Immature natural killer cell (primary cell): ENCODE data around the gene PAFAH1B1. TPM values are rescaled to one million over a fixed set of nuclear protein-coding genes. Genes with fewer than 3 reads are reported as not detected.

Experiments used
- DNase-seq, 3 donors: peaks; one replicate each; pipeline ENCODE4 v3.0.0; 2022; ENCODE audit warnings: mixed read lengths in 1 of 3
- H3K27ac Mint-ChIP-seq, 6 donors: one replicate each; pipeline ENCODE4 v1.8.0; 2020; ENCODE audit warnings: mixed read lengths in 6 of 6, mild to moderate bottlenecking in 5 of 6, inconsistent platforms in 4 of 6, moderate library complexity in 3 of 6
- H3K27me3 Mint-ChIP-seq, 3 donors: one replicate each; pipeline ENCODE4 v1.8.0; 2020 to 2021; ENCODE audit warnings: low read depth in 3 of 3, mild to moderate bottlenecking in 3 of 3, mixed read lengths in 3 of 3, moderate library complexity in 3 of 3, inconsistent platforms in 1 of 3
- H3K36me3 Mint-ChIP-seq, 3 donors: one replicate each; pipeline ENCODE4 v1.8.0; 2020; ENCODE audit warnings: mixed read lengths in 3 of 3, inconsistent platforms in 2 of 3, mild to moderate bottlenecking in 2 of 3
- H3K4me1 Mint-ChIP-seq, 2 donors: one replicate each; pipeline ENCODE4 v1.8.0; 2020; ENCODE audit warnings: inconsistent platforms in 2 of 2, mild to moderate bottlenecking in 2 of 2, mixed read lengths in 2 of 2, moderate library complexity in 1 of 2
- H3K4me3 Mint-ChIP-seq, 5 donors: one replicate each; pipeline ENCODE4 v1.8.0; 2020; ENCODE audit warnings: mild to moderate bottlenecking in 5 of 5, mixed read lengths in 5 of 5, inconsistent platforms in 3 of 5, moderate library complexity in 3 of 5
- H3K9me3 Mint-ChIP-seq, 6 donors: one replicate each; pipeline ENCODE4 v1.8.0; 2020; ENCODE audit warnings: mild to moderate bottlenecking in 6 of 6, mixed read lengths in 6 of 6, inconsistent platforms in 4 of 6, moderate library complexity in 3 of 6
- polyA plus RNA-seq, 3 donors: library from polyadenylated mRNA; unstranded; fragments of 300-500 nt; fragmentation: Illumina TruSeq; gene quantifications; one replicate each; pipeline ENCODE4 v1.2.3, GENCODE V29; 2021

The PAFAH1B1 gene
- polyA plus RNA-seq, 3 donors from 2014 or later = 6.5 to 14.0 (median 8.7) TPM

GRCh38 chr17:2723997-2724783, 130.7 kb downstream of the PAFAH1B1 start:
- Mint-ChIP-seq H3K36me3 (peaks cover 0 to 4% (median 0%) of the 10 kb centered on the region in 3 donors), H3K27me3 (peaks cover 9 to 15% (median 12%) of the 10 kb centered on the region in 3 donors), H3K4me1 (peaks cover 0 to 3% of the 10 kb centered on the region in 2 donors), H3K27ac (no peak overlapping the region), H3K9me3 (no peaks in the 10 kb centered on the region), H3K4me3 (no peak overlapping the region)
- DNase-seq = no peak

GRCh38 chr17:2724784-2725164, 131.3 kb downstream of the PAFAH1B1 start:
- Mint-ChIP-seq H3K9me3 (no peaks in the 10 kb centered on the region), H3K27ac (no peak overlapping the region), H3K4me1 (peaks cover 0 to 3% of the 10 kb centered on the region in 2 donors), H3K27me3 (peaks cover 6 to 15% (median 12%) of the 10 kb centered on the region in 3 donors), H3K4me3 (no peak overlapping the region), H3K36me3 (peaks cover 0 to 4% (median 0%) of the 10 kb centered on the region in 3 donors)
- DNase-seq = no peak

DNA sequence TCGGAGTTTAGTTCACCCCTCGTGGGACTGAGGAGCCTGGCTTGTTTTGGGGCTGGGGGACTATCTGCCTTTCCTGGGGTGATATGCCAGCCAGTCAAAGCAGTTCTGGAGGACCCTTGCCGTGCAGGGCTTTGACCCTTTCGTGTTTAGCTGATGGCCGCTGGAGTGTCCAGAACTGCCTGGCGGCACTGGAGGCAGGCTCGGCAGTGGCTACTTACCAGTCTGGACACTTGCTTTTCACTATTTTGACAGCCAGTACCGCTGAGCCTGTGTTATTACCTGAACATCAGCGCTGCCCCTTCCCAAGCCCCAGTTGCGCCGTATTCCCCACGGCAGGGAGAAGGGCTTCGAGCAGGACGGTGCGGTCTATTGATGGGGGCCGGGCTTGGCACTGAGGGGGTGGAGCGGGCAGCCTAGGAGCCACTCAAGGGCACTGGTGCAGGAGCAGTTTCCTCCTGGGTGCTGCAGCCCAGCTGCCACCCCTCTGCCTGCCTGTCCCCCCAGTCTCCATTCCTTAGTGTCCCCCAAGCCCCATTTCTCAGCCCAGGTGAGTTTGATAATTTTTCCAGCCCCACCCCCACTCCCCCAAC, 137.4 kb downstream of the PAFAH1B1 start:
- no peaks in the 10 kb centered on the region for H3K4me1 Mint-ChIP-seq
- H3K27me3 Mint-ChIP-seq = peaks cover 3 to 13% (median 6%) of the 10 kb centered on the region in 3 donors
- no peak overlapping the region for H3K27ac Mint-ChIP-seq
- H3K9me3 Mint-ChIP-seq = no peaks in the 10 kb centered on the region
- no peak overlapping the region for H3K4me3 Mint-ChIP-seq
- DNase-seq = no peak
- H3K36me3 Mint-ChIP-seq = no peaks in the 10 kb centered on the region

DNA sequence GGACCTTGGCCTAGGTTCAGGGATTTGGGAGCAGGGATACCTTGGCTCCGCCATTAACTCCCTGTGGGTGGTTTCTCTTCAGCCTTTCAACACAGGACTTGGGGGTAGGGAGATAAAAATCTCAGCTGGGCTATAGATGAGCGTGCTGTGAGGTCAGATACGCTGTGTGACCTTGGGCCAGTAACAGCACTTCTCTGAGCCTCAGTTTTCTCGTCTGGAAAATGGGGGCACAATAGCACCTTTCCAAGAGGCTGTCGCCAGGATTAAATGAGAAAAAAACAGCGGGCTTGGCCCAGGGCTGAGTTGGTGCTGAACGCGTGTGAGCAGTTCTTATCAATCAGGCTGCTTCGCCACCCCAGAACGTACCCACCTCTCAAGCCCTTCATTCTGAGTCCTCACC, 138.4 kb downstream of the PAFAH1B1 start:
- Mint-ChIP-seq H3K9me3 (no peaks in the 10 kb centered on the region), H3K27me3 (peaks cover 3 to 11% (median 5%) of the 10 kb centered on the region in 3 donors), H3K27ac (no peak overlapping the region), H3K4me1 (no peaks in the 10 kb centered on the region), H3K36me3 (no peaks in the 10 kb centered on the region), H3K4me3 (no peak overlapping the region)
- DNase-seq = no peak

GRCh38 chr17:2734939-2735338, 141.5 kb downstream of the PAFAH1B1 start:
- DNase-seq = no peak
- H3K4me3 Mint-ChIP-seq = no peak overlapping the region
- H3K4me1 Mint-ChIP-seq = no peaks in the 10 kb centered on the region
- H3K36me3 Mint-ChIP-seq = peaks cover 0 to 3% (median 0%) of the 10 kb centered on the region in 3 donors
- peaks cover 3 to 8% (median 6%) of the 10 kb centered on the region in 3 donors for H3K27me3 Mint-ChIP-seq
- H3K27ac Mint-ChIP-seq = no peak overlapping the region
- no peaks in the 10 kb centered on the region for H3K9me3 Mint-ChIP-seq

Other genes with a start within 250 kb of the PAFAH1B1 start
- gene MNT, start 192.6 kb upstream of the PAFAH1B1 start, polyA plus RNA-seq = 1 to 10 TPM in 1 of 3 donors, under 1 TPM in 2; 0.10 to 1.1 (median 0.64) TPM
- gene METTL16, start 81.8 kb upstream of the PAFAH1B1 start, polyA plus RNA-seq = 10 to 100 TPM in 2 of 3 donors, 1 to 10 TPM in 1; 7.9 to 23.8 (median 11.8) TPM
- gene CLUH, start 118.1 kb downstream of the PAFAH1B1 start, polyA plus RNA-seq = 10 to 100 TPM in 1 of 3 donors, 1 to 10 TPM in 2; 4.6 to 11.6 (median 7.4) TPM
- not detected for gene CCDC92B, start 156.0 kb downstream of the PAFAH1B1 start, polyA plus RNA-seq
- gene RAP1GAP2, start 202.8 kb downstream of the PAFAH1B1 start, polyA plus RNA-seq = 10 to 100 TPM in 1 of 3 donors, 1 to 10 TPM in 2; 2.5 to 28.9 (median 6.4) TPM